ENCODE results near the gene BANP.

- TF ChIP-seq POLR2A (IDR thresholded peaks at IDR 0.05; ENCODE audit: low read depth, low read length) (no peak), POLR2AphosphoS5 (IDR thresholded peaks at IDR 0.05; ENCODE audit: low read depth, low read length) (no peak)
Observed at GRCh38 chr16:88065747-88066142, 114.5 kb downstream of the BANP start.
